Uterus (tissue), 4 donors: Measurements from ENCODE around the gene RIF1. TPM values are rescaled to one million over a fixed set of nuclear protein-coding genes. Genes with fewer than 3 reads are reported as not detected.

Experiments
- DNase-seq, 2 donors: peaks; one replicate each; pipeline ENCODE4 v3.0.0-alpha.2; 2019 to 2020
- H3K27ac ChIP-seq, 2 donors: fragments of 200-600 bp; sonication (generic); 1 replicate in 1 of 2; 2 replicates in 1 of 2; pipeline ENCODE4 v1.5.1; 2016 to 2018
- H3K27me3 ChIP-seq, 2 donors: fragments of 200-600 bp; sonication (generic); one replicate each; pipeline ENCODE4 v1.5.1; 2018 to 2019; ENCODE audit warnings: control low read depth in 1 of 2
- H3K36me3 ChIP-seq, 2 donors: fragments of 200-600 bp; sonication (generic); one replicate each; pipeline ENCODE4 v1.5.1; 2019; ENCODE audit warnings: control low read depth in 1 of 2
- H3K4me1 ChIP-seq, 2 donors: fragments of 200-600 bp; sonication (generic); one replicate each; pipeline ENCODE4 v1.5.1; 2018 to 2019; ENCODE audit warnings: control low read depth in 1 of 2
- H3K4me3 ChIP-seq, 2 donors: fragments of 200-600 bp; sonication (generic); 1 replicate in 1 of 2; 2 replicates in 1 of 2; pipeline ENCODE4 v1.5.1; 2018 to 2019; ENCODE audit warnings: mild to moderate bottlenecking in 1 of 2
- H3K9me3 ChIP-seq, 2 donors: fragments of 200-600 bp; sonication (generic); one replicate each; pipeline ENCODE4 v1.5.1; 2019; ENCODE audit warnings: control low read depth in 1 of 2
- CTCF ChIP-seq, 4 experiments: fragments of 200-600 bp in 2 of 4; fragments of 450-650 bp in 2 of 4; sonication (generic) in 2 of 4; IDR thresholded peaks; one replicate each; pipeline ENCODE4 v1.5.1; 2016 to 2019; ENCODE audit warnings: antibody characterized with exemption in 4 of 4, mild to moderate bottlenecking in 2 of 4, moderate library complexity in 1 of 4
- POLR2A ChIP-seq, 2 donors: fragments of 450-650 bp; IDR thresholded peaks; one replicate each; pipeline ENCODE4 v1.6.1; 2016; ENCODE audit warnings: antibody characterized with exemption in 2 of 2, mild to moderate bottlenecking in 1 of 2, moderate library complexity in 1 of 2
- intact Hi-C: fragments of 100-400 bp; cut with DNase I; formaldehyde crosslinking; loops from one replicate; pipeline ENCODE4 v1.15.1; 2023; ENCODE audit warnings: low total_unique reads
- total RNA-seq, 4 donors: library from RNA; depleted of rRNA in 3 of 4; stranded (reverse); fragments of >200 nt in 3 of 4; gene quantifications; one replicate each; pipeline versions ENCODE4 v1.1.0 to v1.2.4, GENCODE V29; 2014 to 2023
- donor health status: DM: yes; HTN: yes; CAD: no.

RIF1 gene
- total RNA-seq, 4 donors from 2014 or later: 19.0 to 99.6 (median 56.3) TPM

DNA sequence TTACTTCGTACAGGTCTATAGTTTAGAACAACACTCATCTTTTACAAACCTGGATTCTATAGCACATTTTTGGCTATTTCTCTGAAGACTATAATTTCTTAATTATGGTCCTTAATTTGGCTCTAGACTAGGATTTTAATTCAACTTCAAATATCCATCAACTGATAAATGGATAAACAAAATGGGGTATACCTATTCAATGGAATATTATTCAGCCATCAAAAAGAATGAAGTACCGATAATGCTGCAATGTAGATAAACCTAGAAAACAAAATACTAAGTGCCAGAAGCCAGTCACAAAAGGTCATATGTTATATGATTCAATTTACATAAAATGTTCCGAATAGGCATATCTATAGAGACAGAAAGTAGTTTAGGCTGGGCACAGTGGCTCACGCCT is 15.2 kb upstream of the RIF1 start:
- H3K4me1 ChIP-seq: no peaks in the 10 kb centered on the region
- TF ChIP-seq POLR2A (IDR thresholded peaks at IDR 0.05) (no peak), CTCF (IDR thresholded peaks at IDR 0.05) (no peak)

DNA sequence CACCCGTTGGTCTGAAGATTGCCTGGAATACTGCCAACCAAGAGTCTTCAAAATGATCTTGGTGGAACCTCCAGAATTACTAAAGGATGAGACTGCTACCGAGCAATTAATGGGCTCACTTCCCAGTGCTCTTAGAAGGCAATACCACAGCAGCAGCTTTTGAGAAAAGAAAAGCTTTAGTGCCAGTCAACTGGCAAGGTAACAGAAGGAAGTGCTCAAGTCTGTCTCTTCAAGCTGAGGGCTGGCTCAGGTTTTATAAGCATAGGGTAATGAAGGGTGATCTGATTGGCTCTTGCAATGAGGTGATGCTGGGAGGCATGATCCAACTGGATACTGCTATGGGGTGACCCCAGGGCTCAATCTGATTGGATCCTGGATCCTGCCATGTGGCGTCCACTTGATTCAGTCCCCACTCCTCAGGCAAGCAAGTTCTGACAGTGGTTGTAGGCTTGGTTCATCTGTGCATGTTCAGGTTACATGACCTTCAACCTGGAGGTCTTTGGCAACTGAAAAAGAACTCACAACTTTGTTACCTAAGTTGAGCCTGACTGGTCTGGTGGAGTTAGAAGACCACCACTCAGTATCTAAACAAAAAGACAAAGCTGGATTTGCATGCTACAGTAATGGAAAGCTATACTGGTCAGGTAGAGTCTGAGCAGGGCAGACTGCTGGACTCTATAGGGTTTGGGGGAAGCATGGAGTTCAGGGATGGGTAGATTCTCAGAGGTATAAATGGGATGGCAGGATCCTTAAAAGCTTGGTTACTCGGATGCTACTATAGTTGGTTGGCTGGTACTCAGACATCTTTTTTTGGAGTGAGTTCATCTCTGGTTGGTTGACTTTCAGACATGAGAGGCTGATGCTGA is 14.0 kb upstream of the RIF1 start:
- TF ChIP-seq CTCF (IDR thresholded peaks at IDR 0.05) (no peak), POLR2A (IDR thresholded peaks at IDR 0.05) (no peak)
- intact Hi-C loops: no loop called here
- Histone ChIP-seq H3K4me3 (no peak overlapping the region), H3K27ac (no peak overlapping the region), H3K9me3 (no peaks in the 10 kb centered on the region), H3K4me1 (no peaks in the 10 kb centered on the region), H3K36me3 (no peaks in the 10 kb centered on the region), H3K27me3 (no peaks in the 10 kb centered on the region)
- DNase-seq: no peak

More for the DNA sequence above, 15.2 kb upstream of the RIF1 start:
- Histone ChIP-seq H3K9me3 (no peaks in the 10 kb centered on the region), H3K27ac (no peak overlapping the region), H3K27me3 (no peaks in the 10 kb centered on the region), H3K4me3 (no peak overlapping the region), H3K36me3 (no peaks in the 10 kb centered on the region)
- no peak for DNase-seq
- intact Hi-C loops: no loop called here

GRCh38 chr2:151399981-151400380 is 9.7 kb upstream of the RIF1 start:
- DNase-seq: no peak
- Histone ChIP-seq H3K36me3 (no peaks in the 10 kb centered on the region), H3K27ac (no peak overlapping the region), H3K27me3 (no peaks in the 10 kb centered on the region), H3K4me3 (no peak overlapping the region), H3K4me1 (no peaks in the 10 kb centered on the region), H3K9me3 (no peaks in the 10 kb centered on the region)
- TF ChIP-seq CTCF (IDR thresholded peaks at IDR 0.05) (no peak), POLR2A (IDR thresholded peaks at IDR 0.05) (no peak)
- intact Hi-C loops: no loop called here

GRCh38 chr2:151401149-151401548 is 8.6 kb upstream of the RIF1 start:
- Histone ChIP-seq H3K9me3 (no peaks in the 10 kb centered on the region), H3K4me3 (no peak overlapping the region), H3K27ac (no peak overlapping the region), H3K36me3 (no peaks in the 10 kb centered on the region), H3K27me3 (no peaks in the 10 kb centered on the region), H3K4me1 (no peaks in the 10 kb centered on the region)
- TF ChIP-seq POLR2A (IDR thresholded peaks at IDR 0.05) (no peak), CTCF (IDR thresholded peaks at IDR 0.05) (no peak)
- intact Hi-C loops: no loop called here
- DNase-seq: no peak

GRCh38 chr2:151403914-151404313 is 5.8 kb upstream of the RIF1 start:
- no peak for TF ChIP-seq POLR2A (IDR thresholded peaks at IDR 0.05)
- no peak for TF ChIP-seq CTCF (IDR thresholded peaks at IDR 0.05)
- intact Hi-C loops: no loop called here
- H3K4me1 ChIP-seq: no peaks in the 10 kb centered on the region
- no peak for DNase-seq
- no peak overlapping the region for H3K4me3 ChIP-seq
- H3K27ac ChIP-seq: no peak overlapping the region
- H3K9me3 ChIP-seq: no peaks in the 10 kb centered on the region
- H3K27me3 ChIP-seq: no peaks in the 10 kb centered on the region
- H3K36me3 ChIP-seq: no peaks in the 10 kb centered on the region
